Erythroblast (primary cell): ENCODE data around the gene TLK2.
"Not testable (repeated sequence)": the region's sequence is repeated elsewhere in the genome, so short reads cannot be mapped to it uniquely, and the experiment has no call there.

Experiments
- GATA1 ChIP-seq: IDR thresholded peaks from 2 replicates; pipeline ENCODE4 v1.6.1; 2011; ENCODE audit warnings: low read depth, mild to moderate bottlenecking, control low read depth, low read length, moderate library complexity
- POLR2A ChIP-seq: IDR thresholded peaks from 2 replicates; pipeline ENCODE4 v1.6.1; 2011; ENCODE audit warnings: mild to moderate bottlenecking, low read length

GRCh38 chr17:62496344-62496743, 17.7 kb downstream of the TLK2 start:
- TF ChIP-seq POLR2A, GATA1: not testable (repeated sequence)
